Endothelial cell of umbilical vein (primary cell): ENCODE measurements around the gene KRT83.

ENCODE experiments used
- EZH2 ChIP-seq: IDR thresholded peaks from 2 replicates; pipeline ENCODE4 v1.6.1; 2012; ENCODE audit warnings: borderline replicate concordance, low read depth, mild to moderate bottlenecking, moderate library complexity, low read length, inconsistent platforms; ENCODE audit not compliant: severe bottlenecking
- FOS ChIP-seq: IDR thresholded peaks from 2 replicates; pipeline ENCODE4 v1.6.1; 2011; ENCODE audit warnings: mild to moderate bottlenecking, low read length, moderate library complexity, borderline replicate concordance; ENCODE audit not compliant: insufficient read depth
- POLR2AphosphoS5 ChIP-seq: IDR thresholded peaks from 2 replicates; pipeline ENCODE4 v1.6.1; 2012; ENCODE audit warnings: low read depth, mild to moderate bottlenecking, control low read depth, low read length, moderate library complexity; ENCODE audit not compliant: insufficient read depth
- TF ChIP-seq, protein P1 (sequence below), 2 donors: IDR thresholded peaks; 1 replicate in 1 of 2; 2 replicates in 1 of 2; pipeline ENCODE4 v1.5.1; 2011; ENCODE audit warnings: low read length in 2 of 2, mild to moderate bottlenecking in 2 of 2, moderate library complexity in 2 of 2, control low read depth in 1 of 2, inconsistent platforms in 1 of 2, low read depth in 1 of 2; ENCODE audit not compliant: insufficient read depth in 1 of 2; ENCODE audit errors: extremely low read depth in 1 of 2

DNA sequence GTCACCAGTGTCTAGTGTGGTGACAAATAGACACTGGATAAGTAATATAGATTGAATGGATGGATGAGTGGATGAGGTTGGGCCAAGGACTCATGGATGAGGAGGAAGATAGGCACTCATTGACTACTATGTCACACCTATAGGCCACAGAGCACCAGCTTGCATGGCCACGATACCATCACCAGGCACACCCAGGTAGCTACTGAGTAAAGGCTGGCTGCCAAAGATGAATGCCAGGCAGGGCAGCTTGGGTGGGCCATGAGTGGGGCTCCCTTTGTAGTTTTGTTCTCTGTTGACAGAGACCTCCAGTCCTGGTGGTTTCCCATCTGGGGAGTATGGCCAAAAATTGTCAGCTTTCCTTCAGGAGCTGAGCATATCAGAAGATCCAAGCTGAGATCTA is 11.2 kb upstream of the KRT83 start:
- TF ChIP-seq EZH2, result no peak
- TF ChIP-seq FOS, result no peak
- TF ChIP-seq, protein P1, sequence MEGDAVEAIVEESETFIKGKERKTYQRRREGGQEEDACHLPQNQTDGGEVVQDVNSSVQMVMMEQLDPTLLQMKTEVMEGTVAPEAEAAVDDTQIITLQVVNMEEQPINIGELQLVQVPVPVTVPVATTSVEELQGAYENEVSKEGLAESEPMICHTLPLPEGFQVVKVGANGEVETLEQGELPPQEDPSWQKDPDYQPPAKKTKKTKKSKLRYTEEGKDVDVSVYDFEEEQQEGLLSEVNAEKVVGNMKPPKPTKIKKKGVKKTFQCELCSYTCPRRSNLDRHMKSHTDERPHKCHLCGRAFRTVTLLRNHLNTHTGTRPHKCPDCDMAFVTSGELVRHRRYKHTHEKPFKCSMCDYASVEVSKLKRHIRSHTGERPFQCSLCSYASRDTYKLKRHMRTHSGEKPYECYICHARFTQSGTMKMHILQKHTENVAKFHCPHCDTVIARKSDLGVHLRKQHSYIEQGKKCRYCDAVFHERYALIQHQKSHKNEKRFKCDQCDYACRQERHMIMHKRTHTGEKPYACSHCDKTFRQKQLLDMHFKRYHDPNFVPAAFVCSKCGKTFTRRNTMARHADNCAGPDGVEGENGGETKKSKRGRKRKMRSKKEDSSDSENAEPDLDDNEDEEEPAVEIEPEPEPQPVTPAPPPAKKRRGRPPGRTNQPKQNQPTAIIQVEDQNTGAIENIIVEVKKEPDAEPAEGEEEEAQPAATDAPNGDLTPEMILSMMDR (IDR thresholded peaks at IDR 0.05; ENCODE audit: extremely low read depth in 1 of 2, insufficient read depth in 1 of 2, low read depth in 1 of 2, low read length in 2 of 2), result no peak
- TF ChIP-seq POLR2AphosphoS5, result no peak
